Astrocyte (in vitro differentiated cells and primary cell): ENCODE results near the gene STRBP. TPM values are rescaled to one million over a fixed set of nuclear protein-coding genes. Genes with fewer than 3 reads are reported as not detected.

Source experiments
- DNase-seq: peaks from one replicate; pipeline ENCODE4 v3.0.0-alpha.2; 2010; ENCODE audit warnings: low read depth
- FAIRE-seq: peaks from 2 replicates; lab custom pipeline; 2011; peaks lifted over from hg19 to GRCh38; lab: Jason Lieb, UNC
- H2AFZ ChIP-seq: 2 replicates; pipeline ENCODE4 v1.6.0; 2012; ENCODE audit warnings: low read depth, low read length, inconsistent platforms
- H3K27ac ChIP-seq: 2 replicates; pipeline ENCODE4 v1.5.1; 2011; ENCODE audit warnings: low read depth, low read length, inconsistent platforms
- H3K27me3 ChIP-seq: 2 replicates; pipeline ENCODE4 v1.6.0; 2011; ENCODE audit warnings: low read length, inconsistent platforms; ENCODE audit not compliant: insufficient read depth
- H3K36me3 ChIP-seq: 2 replicates; pipeline ENCODE4 v1.5.1; 2011; ENCODE audit warnings: low read length, inconsistent platforms; ENCODE audit not compliant: insufficient read depth
- H3K4me1 ChIP-seq: 2 replicates; pipeline ENCODE4 v1.5.1; 2011; ENCODE audit warnings: low read length, inconsistent platforms; ENCODE audit not compliant: insufficient read depth
- H3K4me2 ChIP-seq: 2 replicates; pipeline ENCODE4 v1.6.0; 2012; ENCODE audit warnings: low read length, inconsistent platforms
- H3K4me3 ChIP-seq: 2 replicates; pipeline ENCODE4 v1.5.1; 2011; ENCODE audit warnings: low read depth, mild to moderate bottlenecking, low read length, inconsistent platforms; ENCODE audit not compliant: insufficient read depth
- H3K79me2 ChIP-seq: 2 replicates; pipeline ENCODE4 v1.6.0; 2012; ENCODE audit warnings: mild to moderate bottlenecking, low read length, inconsistent platforms; ENCODE audit not compliant: insufficient read depth
- H3K9ac ChIP-seq: 2 replicates; pipeline ENCODE4 v1.6.0; 2012; ENCODE audit warnings: mild to moderate bottlenecking, low read length, inconsistent platforms
- H3K9me3 ChIP-seq: 2 replicates; pipeline ENCODE4 v1.5.1; 2012; ENCODE audit warnings: low read depth, mild to moderate bottlenecking, low read length, inconsistent platforms; ENCODE audit not compliant: insufficient read depth
- H4K20me1 ChIP-seq: 2 replicates; pipeline ENCODE4 v1.6.0; 2012; ENCODE audit warnings: low read length, inconsistent platforms; ENCODE audit not compliant: insufficient read depth
- H3K27ac Mint-ChIP-seq: one replicate; pipeline ENCODE4 v1.8.0; 2021; ENCODE audit warnings: mild to moderate bottlenecking, mixed read lengths; ENCODE audit not compliant: unreplicated experiment
- H3K27me3 Mint-ChIP-seq: one replicate; pipeline ENCODE4 v1.8.0; 2021; ENCODE audit warnings: low read depth, mixed read lengths; ENCODE audit not compliant: unreplicated experiment
- H3K36me3 Mint-ChIP-seq: one replicate; pipeline ENCODE4 v1.8.0; 2021; ENCODE audit warnings: low read depth, mixed read lengths; ENCODE audit not compliant: unreplicated experiment
- H3K4me1 Mint-ChIP-seq: one replicate; pipeline ENCODE4 v1.8.0; 2021; ENCODE audit warnings: low read depth, mixed read lengths; ENCODE audit not compliant: unreplicated experiment
- H3K4me3 Mint-ChIP-seq: one replicate; pipeline ENCODE4 v1.8.0; 2021; ENCODE audit warnings: mild to moderate bottlenecking, moderate library complexity, mixed read lengths; ENCODE audit not compliant: unreplicated experiment
- H3K9me3 Mint-ChIP-seq: one replicate; pipeline ENCODE4 v1.8.0; 2021; ENCODE audit warnings: mild to moderate bottlenecking, mixed read lengths; ENCODE audit not compliant: unreplicated experiment
- CTCF ChIP-seq: IDR thresholded peaks from 2 replicates; pipeline ENCODE4 v1.5.1; 2011; ENCODE audit warnings: low read depth, mild to moderate bottlenecking, inconsistent platforms, low read length, moderate library complexity; ENCODE audit not compliant: insufficient read depth
- EZH2 ChIP-seq: IDR thresholded peaks from 2 replicates; pipeline ENCODE4 v1.6.1; 2012; ENCODE audit warnings: mild to moderate bottlenecking, low read length, inconsistent platforms; ENCODE audit not compliant: insufficient read depth
- total RNA-seq: library from RNA; stranded (reverse); gene quantifications from 2 replicates; pipeline ENCODE4 v1.2.1, GENCODE V29; 2021

The STRBP gene
- total RNA-seq, 1 donor from 2014 or later, result 13.1 TPM

DNA sequence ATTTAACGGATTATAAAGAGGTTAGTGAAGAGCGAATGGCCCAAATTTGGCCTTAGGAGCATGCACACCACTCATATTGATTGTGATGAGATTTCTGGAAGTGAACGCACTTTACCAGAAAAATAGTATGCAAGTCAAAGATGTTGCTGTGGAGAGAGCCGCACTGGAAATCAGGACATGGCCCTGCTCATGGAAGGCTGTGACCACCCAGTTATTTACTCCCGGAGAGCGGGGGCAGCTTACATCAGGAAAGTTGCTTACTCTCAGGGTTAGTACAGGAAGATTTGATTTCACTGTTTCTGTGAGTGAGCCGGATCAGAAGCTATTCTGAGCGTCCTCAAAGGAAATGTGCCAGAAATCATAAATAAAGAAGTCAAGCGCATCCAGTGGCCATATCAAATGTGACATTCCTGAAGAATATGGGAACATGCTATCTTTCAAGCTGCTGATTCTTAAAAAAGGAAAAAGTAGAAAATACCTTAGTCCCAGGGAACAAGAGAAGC lies 42.9 kb upstream of the STRBP start:
- Histone ChIP-seq H3K4me2 (no peak overlapping the region), H4K20me1 (no peaks in the 10 kb centered on the region), H3K9ac (no peak overlapping the region), H3K4me1 (no peaks in the 10 kb centered on the region), H2AFZ (no peak overlapping the region), H3K9me3 (no peaks in the 10 kb centered on the region), H3K4me3 (no peak overlapping the region), H3K27me3 (peaks cover 6% of the 10 kb centered on the region), H3K36me3 (no peaks in the 10 kb centered on the region), H3K27ac (no peak overlapping the region), H3K79me2 (no peaks in the 10 kb centered on the region)
- DNase-seq (no peak), FAIRE-seq (no peak)
- Mint-ChIP-seq H3K4me3 (no peak overlapping the region), H3K36me3 (no peaks in the 10 kb centered on the region), H3K27me3 (peaks cover 17% of the 10 kb centered on the region), H3K4me1 (no peaks in the 10 kb centered on the region), H3K9me3 (no peaks in the 10 kb centered on the region), H3K27ac (no peak overlapping the region)
- TF ChIP-seq CTCF (no peak), EZH2 (no peak)

DNA sequence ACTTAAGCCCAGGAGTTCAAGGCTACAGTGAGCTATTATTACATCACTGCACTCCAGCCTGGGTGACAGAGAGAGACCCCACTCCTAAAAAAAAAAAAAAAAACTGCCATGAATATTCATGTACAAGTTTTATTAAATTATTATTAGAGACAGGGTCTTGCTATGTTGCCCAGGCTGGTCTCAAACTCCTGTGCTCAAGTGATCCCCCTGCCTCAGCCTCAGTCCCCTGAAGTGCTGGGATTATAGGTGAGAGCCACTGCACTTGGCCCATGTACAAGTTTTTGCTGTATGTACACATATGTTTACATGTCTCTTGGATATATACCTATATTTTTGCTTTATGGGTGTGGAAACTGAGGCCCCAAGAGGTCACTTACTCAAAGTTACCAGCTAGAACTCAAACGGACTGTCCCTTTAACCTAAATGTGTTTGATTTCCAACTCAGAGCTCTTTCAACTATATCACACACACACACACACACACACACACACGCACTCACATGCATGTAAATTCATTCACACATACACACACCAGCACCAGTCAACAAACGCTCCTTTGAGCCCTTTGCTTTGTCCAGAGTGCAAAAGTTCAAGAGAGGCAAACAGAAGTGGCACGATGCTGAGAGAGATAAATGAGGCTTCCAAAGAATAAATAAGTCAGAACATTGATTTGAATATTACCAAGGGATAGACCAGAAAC lies 42.3 kb upstream of the STRBP start:
- H3K27ac Mint-ChIP-seq, result no peak overlapping the region
- Histone ChIP-seq H3K4me2 (no peak overlapping the region), H3K27me3 (peaks cover 6% of the 10 kb centered on the region), H3K4me1 (no peaks in the 10 kb centered on the region), H3K27ac (no peak overlapping the region), H3K4me3 (no peak overlapping the region), H3K9me3 (no peaks in the 10 kb centered on the region), H3K36me3 (no peaks in the 10 kb centered on the region), H4K20me1 (no peaks in the 10 kb centered on the region), H2AFZ (no peak overlapping the region), H3K79me2 (no peaks in the 10 kb centered on the region), H3K9ac (no peak overlapping the region)
- H3K4me1 Mint-ChIP-seq, result no peaks in the 10 kb centered on the region
- no peak overlapping the region for H3K4me3 Mint-ChIP-seq
- H3K36me3 Mint-ChIP-seq, result no peaks in the 10 kb centered on the region
- no peaks in the 10 kb centered on the region for H3K9me3 Mint-ChIP-seq
- TF ChIP-seq EZH2 (no peak), CTCF (no peak)
- DNase-seq (no peak), FAIRE-seq (no peak)
- peaks cover 17% of the 10 kb centered on the region for H3K27me3 Mint-ChIP-seq

DNA sequence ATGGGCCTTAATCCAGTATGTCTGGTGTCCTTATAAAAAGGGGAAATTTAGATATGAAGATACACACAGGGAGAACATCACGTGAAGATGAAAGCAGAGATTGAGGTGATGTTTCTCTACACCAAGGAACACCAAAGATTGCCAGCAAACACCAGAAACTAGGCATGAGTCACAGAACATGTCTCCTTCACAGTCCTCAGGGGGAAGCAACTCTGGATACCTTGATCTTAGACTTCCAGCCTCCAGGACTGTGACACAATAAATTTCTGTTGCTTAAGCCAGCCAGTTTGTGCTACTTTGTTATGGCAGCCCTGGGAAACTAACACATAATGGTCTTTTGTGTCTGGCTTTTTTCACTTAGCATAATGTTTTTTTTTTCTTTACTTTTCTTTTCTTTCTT lies 41.2 kb upstream of the STRBP start:
- no peak overlapping the region for H3K4me3 ChIP-seq
- Mint-ChIP-seq H3K27ac (no peak overlapping the region), H3K36me3 (no peaks in the 10 kb centered on the region), H3K4me3 (no peak overlapping the region), H3K4me1 (no peaks in the 10 kb centered on the region), H3K27me3 (peaks cover 25% of the 10 kb centered on the region), H3K9me3 (no peaks in the 10 kb centered on the region)
- no peaks in the 10 kb centered on the region for H3K79me2 ChIP-seq
- H3K27ac ChIP-seq, result no peak overlapping the region
- H3K4me1 ChIP-seq, result no peaks in the 10 kb centered on the region
- H2AFZ ChIP-seq, result no peak overlapping the region
- peaks cover 6% of the 10 kb centered on the region for H3K27me3 ChIP-seq
- TF ChIP-seq EZH2, result no peak
- no peak for TF ChIP-seq CTCF
- FAIRE-seq (no peak), DNase-seq (no peak)
- no peak overlapping the region for H3K9ac ChIP-seq
- H3K36me3 ChIP-seq, result no peaks in the 10 kb centered on the region
- H3K4me2 ChIP-seq, result no peak overlapping the region
- no peaks in the 10 kb centered on the region for H3K9me3 ChIP-seq
- H4K20me1 ChIP-seq, result no peaks in the 10 kb centered on the region
